EH (cell line): ENCODE results near the gene MIAT.
"Not testable (repeated sequence)": the region's sequence is repeated elsewhere in the genome, so short reads cannot be mapped to it uniquely, and the experiment has no call there.

Source experiments
- DNase-seq: peaks from one replicate; pipeline ENCODE4 v3.0.0-alpha.2; 2015; ENCODE audit warnings: low read depth

Gene MIAT

DNA sequence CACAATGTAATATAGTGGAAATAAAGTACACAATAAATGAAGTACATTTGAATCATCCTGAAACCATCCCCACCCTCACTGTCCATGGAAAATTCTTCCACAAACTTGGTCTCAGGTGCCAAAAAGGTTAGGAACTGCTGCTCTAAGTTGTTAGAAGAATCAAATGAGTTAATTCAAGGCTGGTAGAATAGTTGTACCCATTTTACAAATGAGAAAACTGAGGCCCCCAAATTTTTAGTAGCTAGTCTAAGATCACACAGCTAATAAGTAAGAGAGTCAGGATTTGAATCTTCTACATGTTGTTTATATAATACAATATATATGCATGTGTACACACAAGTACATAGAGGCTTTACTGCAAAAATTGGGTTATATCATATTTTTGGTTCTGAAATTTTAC is 43.1 kb downstream of the MIAT start:
- no peak for DNase-seq

DNA sequence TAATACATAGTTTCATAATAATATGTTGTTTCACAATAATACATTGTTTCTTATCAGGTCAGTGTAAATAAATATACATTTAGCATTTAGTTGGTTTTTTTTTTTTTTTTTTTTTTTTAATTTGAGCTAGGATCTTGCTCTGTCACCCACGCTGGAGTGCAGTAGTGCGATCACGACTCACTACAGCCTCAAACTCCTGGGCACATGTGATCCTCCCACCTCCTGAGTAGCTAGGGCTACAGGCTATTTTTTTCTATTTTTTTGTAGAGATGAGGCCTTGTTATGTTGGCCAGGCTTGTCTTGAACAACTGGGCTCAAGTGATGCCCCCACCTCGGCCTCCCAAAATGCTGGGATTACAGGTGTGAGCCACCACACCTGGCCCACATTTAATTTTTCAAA is 43.5 kb downstream of the MIAT start:
- DNase-seq: no peak

DNA sequence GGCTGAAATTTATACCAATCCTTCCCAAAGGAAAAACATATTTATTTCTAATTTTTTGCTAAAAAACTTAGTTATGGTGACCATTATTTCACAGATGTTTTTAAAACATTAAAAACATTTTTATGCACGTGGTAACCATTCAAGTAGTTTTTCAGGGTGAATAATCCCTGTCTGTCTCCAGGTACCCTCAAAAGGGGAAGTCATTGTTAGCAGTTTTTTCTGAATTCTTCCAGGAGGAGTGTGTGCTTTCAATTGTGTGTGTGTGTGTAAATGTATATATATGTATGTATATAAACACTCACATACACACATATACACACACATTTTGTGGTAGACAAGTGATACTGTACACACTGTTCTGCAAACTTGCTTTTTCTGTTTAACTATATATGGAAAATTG is 43.9 kb downstream of the MIAT start:
- no peak for DNase-seq

DNA sequence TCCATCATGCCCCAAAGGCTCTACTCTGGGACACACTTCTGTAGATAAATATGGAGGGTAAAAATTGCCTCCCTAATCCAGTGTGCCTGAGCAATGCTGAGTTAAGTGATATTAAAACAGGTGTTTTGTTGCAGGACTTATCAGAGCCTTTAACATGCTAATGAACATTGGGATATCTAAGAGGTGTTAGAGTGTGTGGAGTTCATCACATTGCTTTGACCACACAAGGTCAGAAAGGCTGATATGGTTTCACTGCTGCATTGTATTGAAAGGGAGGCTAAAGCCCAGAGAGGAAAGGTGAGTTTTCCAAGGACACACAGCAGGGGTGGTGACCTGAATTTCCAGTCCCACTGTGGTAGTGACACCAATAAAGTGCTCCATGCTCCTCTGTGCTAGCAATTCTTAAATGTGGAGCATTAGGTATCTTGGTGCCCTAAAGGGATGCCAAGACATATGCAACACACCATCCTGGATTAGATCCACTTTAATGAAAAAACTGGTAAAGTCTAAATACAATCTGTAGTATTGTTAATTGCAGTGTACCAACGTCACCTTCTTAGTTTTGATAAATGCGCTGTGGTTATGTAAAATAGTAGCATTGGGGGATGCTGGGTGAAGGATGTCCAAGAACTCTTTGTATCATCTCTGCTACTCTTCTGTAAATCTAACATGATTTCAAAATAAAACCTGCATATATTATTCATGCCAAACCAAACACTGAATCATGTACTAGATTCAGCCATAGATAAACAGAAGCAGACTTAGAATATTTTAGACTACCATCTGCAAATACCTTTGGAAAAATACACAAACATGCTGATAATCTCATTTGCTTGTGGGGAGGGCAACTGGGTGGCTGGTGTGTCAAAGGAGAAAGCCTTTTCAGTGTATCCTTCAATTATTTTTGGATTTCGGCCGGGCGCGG is 45.8 kb downstream of the MIAT start:
- DNase-seq: peak; percentile 76

DNA sequence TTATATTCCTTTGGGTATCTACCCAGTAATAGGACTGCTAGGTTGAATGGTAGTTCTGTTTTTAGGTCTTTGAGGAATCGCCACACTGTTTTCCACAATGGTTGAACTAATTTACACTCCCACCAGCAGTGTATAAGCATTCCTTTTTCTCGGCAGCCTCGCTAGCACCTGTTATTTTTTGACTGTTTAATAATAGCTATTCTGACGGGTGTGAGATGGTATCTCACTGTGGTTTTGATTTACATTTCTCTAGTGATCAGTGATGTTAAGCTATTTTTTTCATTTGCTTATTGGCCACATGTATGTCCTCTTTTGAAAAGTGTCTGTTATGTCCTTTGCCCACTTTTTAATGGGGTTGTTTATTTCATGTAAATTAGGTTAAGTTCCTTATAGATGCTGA is 48.0 kb downstream of the MIAT start:
- DNase-seq: not testable (repeated sequence)

DNA sequence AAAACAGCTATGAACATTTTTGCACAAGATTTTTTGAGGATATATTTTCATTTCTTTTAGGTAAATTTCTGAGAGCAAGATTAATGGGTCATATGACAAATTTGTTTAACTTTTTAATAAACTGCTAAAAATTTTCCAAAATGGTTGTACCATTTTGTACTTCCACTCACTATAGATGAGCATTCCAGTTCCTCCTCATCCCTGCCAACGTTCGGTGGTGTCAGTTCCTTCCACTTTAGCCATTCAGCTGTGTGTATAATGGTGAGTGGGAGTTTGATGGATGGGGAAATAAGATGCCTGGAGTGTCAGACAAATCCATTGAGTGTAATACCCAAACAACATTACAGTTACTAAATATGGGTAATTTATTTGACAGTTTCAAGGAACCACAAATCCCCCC is 49.7 kb downstream of the MIAT start:
- no peak for DNase-seq

DNA sequence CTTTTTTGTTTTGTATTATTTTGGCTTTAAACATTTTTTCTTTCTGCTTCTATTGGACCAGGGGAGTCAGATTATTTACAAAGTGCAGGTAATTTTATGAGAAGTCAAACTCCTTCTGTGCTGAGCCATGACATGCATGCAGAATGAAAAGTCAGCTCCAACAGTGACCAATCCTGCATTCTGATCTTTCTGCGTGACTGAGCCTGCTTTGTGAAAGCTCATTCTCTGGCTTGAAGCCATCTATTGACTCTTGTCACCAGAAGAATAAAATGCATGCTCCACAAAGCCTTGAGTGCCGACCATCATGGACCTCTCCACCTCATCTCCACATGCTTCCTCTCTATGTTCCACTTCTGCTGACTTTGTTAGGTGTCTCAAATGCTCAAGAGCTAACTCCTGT is 50.2 kb downstream of the MIAT start:
- DNase-seq: no peak

DNA sequence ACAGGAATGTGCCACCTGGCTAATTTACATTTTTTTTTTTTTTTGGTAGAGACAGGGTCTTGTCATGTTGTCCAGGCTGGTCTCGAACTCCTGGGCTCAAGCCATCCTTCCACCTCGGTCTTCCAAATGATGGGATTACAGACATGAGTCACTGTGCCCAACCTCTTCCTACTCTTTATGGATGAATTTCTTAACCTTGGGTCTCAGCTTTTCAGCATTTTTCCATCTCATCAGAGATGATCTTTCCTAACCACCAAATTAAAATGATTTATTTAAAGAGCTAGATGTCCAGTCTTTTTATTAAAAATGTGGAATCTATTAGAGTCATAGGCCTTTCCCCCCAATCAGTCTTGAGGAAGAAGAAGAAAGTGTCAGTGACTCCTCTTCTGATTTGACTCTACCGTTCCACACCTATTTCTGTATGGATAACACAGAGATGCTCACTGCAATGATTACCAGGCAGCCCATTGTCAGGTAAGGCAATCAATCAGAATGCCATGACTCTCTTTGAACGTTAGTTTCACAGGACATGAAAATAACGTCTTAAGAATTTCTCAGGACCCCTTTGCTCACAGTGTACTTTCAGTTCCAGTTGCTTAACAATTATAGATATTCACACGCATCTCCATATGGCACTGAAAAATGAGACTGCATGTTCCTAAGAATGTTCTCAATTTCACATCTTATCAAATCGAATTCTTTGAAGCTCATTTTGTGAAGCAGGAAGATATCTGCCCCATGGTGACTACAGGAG is 51.0 kb downstream of the MIAT start:
- DNase-seq: peak; percentile 70

DNA sequence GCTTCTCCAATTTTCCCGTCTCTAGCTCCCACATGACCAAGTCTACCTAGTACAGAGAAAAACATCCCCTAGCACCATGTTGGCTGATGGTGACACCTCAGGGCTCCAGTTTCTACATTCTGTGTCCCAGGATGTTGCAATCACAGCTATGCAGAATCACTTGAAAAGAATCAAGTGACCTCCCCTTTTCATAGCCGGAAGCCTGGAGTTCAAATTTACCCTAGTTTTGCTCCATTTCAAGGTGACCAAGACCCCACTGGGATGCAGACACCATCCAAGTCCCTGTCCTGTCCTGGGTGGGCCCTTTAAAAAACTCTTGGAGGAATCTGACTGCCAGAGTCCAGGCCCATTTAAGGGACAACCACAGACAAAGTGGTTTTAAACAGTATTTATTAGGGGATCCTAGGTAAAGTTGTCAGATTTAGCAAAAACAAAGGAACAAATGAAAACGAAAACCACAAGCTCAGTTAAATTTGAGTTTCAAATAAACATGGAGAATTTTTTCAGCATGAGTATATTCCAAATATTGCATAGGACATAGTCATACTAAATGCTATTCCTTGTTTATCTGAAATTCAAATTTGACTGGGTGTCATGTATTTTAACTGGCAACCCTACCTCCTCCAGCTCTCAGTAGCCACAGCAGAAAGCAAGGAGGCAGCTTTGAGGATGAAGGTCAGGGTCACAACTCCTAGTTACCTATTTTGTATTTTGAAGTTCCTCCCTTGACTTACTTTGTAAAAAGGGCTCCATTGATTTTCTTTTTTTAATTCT is 52.4 kb downstream of the MIAT start:
- DNase-seq: peak; percentile 83

DNA sequence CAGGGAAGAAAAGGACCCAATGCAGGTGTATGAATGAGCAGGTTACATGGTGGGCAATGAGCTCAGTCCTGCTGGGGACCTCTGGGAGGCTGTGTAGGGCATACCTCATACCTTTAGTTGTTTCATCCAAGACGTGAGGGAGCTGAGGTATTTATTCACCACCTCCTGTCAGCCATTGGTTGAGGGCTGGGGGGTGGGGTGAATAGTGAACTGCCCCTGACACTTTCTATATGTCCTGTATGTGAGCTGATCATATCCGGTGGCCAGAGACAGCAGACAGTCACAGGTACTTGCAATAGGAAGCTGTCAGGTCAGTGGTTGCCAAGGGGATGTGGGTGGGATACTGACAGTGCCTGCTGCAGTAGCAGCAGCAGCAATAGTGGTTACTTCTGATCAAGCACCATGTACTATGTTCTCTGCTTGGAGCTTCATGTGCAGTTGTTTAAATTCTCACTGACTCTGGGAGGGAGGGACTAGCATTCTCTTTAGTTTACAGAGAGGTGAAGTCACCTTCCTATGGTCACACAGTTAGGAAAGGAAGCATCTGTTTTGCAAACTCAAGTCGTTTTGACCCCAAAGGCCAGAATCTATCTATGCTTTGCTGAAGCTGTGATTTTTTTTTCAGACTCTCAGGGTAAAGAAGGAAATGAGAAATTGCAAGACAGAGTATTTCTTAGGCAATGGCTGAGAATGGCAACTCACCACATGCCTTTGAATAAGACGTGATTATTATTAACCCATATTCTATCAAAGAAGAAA is 54.0 kb downstream of the MIAT start:
- peak; percentile 26 for DNase-seq

DNA sequence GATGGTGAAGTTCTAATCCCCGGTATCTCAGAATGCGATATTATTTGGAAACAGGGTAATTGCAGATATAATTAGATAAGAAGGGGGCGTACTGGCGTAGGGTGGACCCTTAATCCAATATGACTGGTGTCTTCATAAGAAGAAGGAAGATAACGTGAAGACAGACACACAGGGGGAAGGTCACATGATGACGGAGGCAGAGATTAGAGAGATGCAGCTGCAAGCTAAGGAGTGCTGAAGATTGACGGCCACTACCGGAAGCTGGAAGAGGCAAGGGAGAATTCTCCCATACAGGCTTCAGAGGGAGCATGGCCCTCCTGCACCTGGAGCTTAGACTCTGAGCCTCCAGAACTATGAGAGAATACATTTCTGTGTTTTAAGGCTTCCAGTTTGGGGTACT is 54.8 kb downstream of the MIAT start:
- no peak for DNase-seq

DNA sequence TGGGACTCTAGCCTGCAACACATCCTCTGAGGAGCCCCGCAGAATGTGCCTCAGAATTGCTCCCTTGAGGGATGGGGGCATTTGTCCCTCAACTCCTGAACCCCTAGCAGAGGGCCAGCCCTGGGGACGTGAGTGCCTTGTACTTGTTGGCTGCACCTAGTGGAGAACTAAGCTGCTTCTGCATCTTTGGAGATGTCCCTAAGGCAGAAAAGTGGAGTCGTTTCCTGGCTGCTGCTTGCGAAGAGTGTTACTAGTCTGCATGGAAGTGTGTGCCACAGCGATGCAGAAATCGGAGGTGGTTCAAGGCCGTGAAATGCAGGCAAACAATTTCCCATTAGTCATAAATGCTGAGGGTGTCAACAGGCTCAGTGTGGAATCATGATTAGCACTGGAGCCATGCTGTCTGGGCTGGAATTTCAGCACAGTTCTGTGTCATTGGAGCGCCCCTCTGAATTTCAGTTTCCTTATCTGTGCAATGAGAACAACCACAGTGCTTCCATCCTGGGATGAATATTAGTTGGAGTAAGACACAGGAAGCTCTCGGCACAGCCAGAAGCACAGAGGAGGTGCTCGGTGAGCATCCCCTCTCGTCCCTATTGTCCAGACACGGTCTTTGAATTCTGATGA is 56.5 kb downstream of the MIAT start:
- DNase-seq: peak; percentile 89

DNA sequence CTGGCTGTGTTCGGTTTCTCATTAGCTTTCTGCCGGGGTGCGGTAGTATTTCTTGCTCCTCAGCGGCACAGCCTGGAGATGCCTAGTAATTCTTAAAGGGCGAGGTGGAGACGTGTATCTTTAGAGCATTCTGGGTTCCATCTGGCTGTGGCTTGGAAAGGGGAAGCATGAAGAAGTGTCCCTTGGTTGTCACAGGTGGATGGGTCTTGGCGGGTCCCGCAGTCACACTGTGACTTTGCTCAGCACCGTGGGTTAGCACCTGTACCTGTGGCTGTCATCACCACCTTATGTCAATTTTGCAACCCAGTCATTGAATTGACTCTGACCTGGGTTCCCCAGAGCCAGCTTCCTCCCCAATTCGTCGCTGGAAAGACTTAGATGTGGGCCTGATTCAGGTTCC is 57.6 kb downstream of the MIAT start:
- DNase-seq: no peak

DNA sequence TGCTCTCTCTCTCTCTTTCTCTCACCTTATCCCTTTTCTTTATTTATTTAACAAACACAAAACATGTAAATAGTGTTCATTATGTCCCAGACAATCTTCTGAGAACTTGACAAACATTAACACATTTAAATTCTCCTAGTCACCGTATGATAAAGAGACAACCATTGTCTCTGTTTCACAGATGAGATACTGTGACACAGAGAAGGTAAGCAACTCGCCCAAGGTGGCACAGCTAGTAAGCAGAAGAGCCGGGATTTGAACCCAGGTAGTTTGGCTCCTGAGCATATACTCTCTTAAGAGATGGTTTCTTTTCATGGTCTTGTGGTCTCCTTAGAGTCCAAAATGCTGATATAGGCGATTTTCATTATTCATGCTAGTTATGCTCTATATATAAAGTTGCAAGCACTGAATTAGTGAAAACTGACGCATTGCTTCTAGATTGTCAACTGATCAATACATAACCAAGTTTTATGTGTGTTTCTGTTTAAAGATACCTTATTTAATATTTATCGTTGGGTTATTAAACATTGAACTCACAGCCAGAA is 58.1 kb downstream of the MIAT start:
- no peak for DNase-seq

DNA sequence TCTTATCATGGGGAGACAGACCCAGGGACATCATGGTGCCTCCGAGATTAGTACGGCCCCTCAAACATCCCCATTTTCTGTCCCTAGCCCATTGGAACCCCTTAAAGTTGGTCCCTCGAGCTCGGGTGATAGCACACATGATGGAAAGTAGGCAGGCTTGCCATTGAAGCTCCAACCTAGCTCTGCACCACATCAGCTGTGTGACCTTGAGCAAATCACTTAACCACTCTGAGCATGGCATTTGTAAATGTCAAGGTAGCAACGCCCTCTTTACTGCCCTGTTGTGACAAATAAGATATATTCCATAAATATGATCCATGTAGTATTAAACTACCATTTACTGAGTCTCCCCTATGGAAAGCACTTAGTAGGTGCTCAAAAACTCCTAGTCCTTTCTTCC is 61.1 kb downstream of the MIAT start:
- DNase-seq: no peak

DNA sequence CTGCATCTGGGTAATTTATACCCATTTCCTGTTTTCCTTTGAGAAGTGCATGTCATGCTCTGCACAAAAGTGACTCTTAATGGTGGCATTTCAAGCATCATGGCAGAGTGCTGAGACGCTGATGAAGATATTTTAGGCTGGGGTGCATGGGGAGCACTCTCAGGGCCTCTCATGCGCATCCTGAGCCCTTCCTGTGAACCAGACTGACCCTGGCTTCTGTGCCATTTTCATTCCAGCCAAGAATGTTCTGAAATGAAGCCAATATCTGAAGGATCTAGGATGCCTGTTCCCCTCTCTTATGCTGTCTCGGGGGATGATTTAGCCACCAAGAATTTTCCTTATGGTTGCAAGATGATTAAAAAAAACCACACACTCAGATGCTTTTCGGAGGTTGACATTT is 61.5 kb downstream of the MIAT start:
- DNase-seq: peak; percentile 100

DNA sequence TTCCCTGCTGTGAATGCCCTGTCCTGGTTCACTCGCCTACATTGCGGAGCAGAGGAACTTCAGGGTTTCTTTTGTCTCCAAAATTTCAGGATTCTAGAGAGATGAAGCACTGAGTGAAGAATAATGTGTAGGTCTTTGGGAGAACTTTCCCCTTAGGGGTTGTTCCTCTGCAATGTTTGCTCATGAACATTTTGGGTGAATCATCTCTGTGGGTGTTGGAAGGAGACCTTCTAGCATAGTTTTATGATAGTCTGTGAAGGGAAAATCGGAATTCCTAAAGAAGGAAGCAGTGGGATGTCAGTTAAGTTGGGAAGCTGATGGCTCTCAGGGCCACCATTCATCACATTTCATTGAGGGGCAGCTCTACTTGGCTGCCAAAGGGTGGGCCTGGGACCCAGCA is 64.8 kb downstream of the MIAT start:
- DNase-seq: peak; percentile 90

DNA sequence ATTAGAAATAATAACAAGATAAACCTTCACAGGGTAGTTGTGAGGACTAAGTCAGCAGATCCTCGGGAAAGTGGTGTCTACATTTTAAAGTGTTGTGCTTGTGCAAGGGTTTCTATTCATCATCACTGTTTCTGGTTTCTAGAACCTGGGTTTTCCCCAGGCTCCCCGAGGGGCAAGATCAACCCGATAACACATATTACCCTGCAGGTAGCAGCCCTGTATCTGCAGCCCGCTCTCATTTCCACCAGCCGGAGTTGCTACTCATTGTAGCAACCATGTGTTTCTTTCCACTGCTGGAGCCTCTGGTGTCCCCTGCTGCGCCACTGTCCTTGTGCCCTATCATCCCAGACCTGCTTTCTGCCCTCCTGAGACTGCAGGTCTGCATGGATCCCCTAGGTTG is 67.0 kb downstream of the MIAT start:
- no peak for DNase-seq

DNA sequence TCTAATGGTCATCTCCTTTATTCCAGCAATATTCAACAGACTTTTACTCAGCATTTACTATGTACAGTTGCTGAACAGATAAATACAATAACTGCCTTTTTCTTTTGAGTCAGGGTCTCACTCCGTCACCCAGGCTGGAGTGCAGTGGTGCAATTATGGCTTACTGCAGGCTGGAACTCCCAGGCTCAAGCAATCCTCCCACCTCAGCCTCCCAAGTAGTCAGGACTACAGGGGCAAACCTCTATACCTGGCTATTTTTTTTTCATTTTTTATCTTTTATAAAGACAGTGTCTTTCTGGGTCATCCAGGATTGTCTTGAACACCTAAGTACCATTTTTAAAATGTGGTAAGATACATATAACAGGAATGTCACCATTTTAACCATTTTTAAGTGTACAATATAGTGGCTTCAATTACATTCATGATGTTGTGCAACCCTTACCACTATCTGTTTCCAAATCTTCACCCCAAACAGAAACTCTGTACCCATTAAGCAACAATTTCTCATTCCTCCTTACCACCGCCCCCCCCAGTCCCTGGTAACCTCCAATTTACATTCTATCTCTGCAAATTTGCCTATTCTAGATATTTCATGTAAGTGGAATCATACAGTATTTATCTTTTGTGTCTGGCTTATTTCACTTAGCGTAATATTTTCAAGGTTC is 67.8 kb downstream of the MIAT start:
- DNase-seq: no peak
